IMR-90 (cell line): Measurements from ENCODE around the gene UBA1. TPM values are rescaled to one million over a fixed set of nuclear protein-coding genes. Genes with fewer than 3 reads are reported as not detected.

Experiments
- ATAC-seq: fragments of 200-7000 bp; cut with Tn5 transposase; 2 replicates; pipeline ENCODE4 v1.9.1; 2020; ENCODE audit warnings: low read depth, mild to moderate bottlenecking, moderate library complexity
- BruUV-seq: library from RNA; stranded (reverse); fragments of 400-500 nt; replicated peaks from 2 replicates; lab custom pipeline; 2021; lab: Mats Ljungman, UMichigan
- CTCF ChIA-PET: fragments of 300-600 bp; formaldehyde crosslinking; extraction: SDS; loops from one replicate; lab custom pipeline; 2021; ENCODE audit warnings: antibody characterized with exemption; lab: Yijun Ruan, JAX
- POLR2A ChIA-PET: fragments of 300-600 bp; sonication (Branson Sonifier 250); formaldehyde crosslinking; loops from one replicate; lab custom pipeline; 2022; ENCODE audit warnings: antibody characterized with exemption; ENCODE audit not compliant: unreplicated experiment; lab: Charles Lee
- DNase-seq: peaks from one replicate; pipeline ENCODE4 v3.0.0; 2013
- H2AFZ ChIP-seq: replicated peaks from 2 replicates; pipeline ENCODE3; 2013; ENCODE audit warnings: low read length, mild to moderate bottlenecking; ENCODE audit not compliant: poor library complexity
- H2AK5ac ChIP-seq: 2 replicates; pipeline ENCODE4 v1.6.1; 2013; ENCODE audit warnings: low read depth, low read length, inconsistent platforms
- H2AK9ac ChIP-seq: replicated peaks from 2 replicates; pipeline ENCODE3; 2013; ENCODE audit warnings: mild to moderate bottlenecking, low read depth, low read length, moderate library complexity; ENCODE audit not compliant: poor library complexity
- H2BK120ac ChIP-seq: 2 replicates; pipeline ENCODE4 v1.6.1; 2013; ENCODE audit warnings: low read depth, low read length, inconsistent platforms
- H2BK15ac ChIP-seq: 3 replicates; pipeline ENCODE4 v1.6.1; 2013; ENCODE audit warnings: low read depth, low read length, inconsistent platforms
- H2BK20ac ChIP-seq: 2 replicates; pipeline ENCODE4 v1.6.1; 2013; ENCODE audit warnings: low read depth, mild to moderate bottlenecking, inconsistent platforms, low read length, moderate library complexity
- H2BK5ac ChIP-seq: 2 replicates; pipeline ENCODE4 v1.6.1; 2013; ENCODE audit warnings: mild to moderate bottlenecking, low read depth, low read length, inconsistent platforms; ENCODE audit not compliant: poor library complexity, severe bottlenecking
- H3K14ac ChIP-seq: replicated peaks from 2 replicates; pipeline ENCODE4 v1.6.1; 2013; ENCODE audit warnings: low read depth, low read length, inconsistent platforms
- H3K18ac ChIP-seq: 2 replicates; pipeline ENCODE4 v1.6.1; 2013; ENCODE audit warnings: low read depth, low read length, control low read depth
- H3K23ac ChIP-seq: 2 replicates; pipeline ENCODE4 v1.6.1; 2013; ENCODE audit warnings: low read depth, low read length, inconsistent platforms
- H3K27ac ChIP-seq: 2 replicates; pipeline ENCODE4 v1.5.1; 2013; ENCODE audit warnings: mild to moderate bottlenecking, control low read depth, low read length; ENCODE audit not compliant: insufficient read depth
- H3K27me3 ChIP-seq: 2 replicates; pipeline ENCODE4 v1.6.1; 2013; ENCODE audit warnings: low read length; ENCODE audit not compliant: control insufficient read depth, insufficient read depth
- H3K36me3 ChIP-seq: 2 replicates; pipeline ENCODE4 v1.6.1; 2013; ENCODE audit warnings: low read length, mixed read lengths; ENCODE audit not compliant: control insufficient read depth, insufficient read depth
- H3K4ac ChIP-seq: 2 replicates; pipeline ENCODE4 v1.6.1; 2013; ENCODE audit warnings: low read depth, low read length, inconsistent platforms
- H3K4me1 ChIP-seq: 2 replicates; pipeline ENCODE4 v1.6.1; 2013; ENCODE audit warnings: low read length, mixed read lengths; ENCODE audit not compliant: control insufficient read depth, insufficient read depth
- H3K4me2 ChIP-seq: 2 replicates; pipeline ENCODE4 v1.6.1; 2013; ENCODE audit warnings: low read depth, mild to moderate bottlenecking, control low read depth, low read length, moderate library complexity
- H3K4me3 ChIP-seq: 2 replicates; pipeline ENCODE4 v1.5.1; 2013; ENCODE audit warnings: low read depth, mild to moderate bottlenecking, control low read depth, low read length, moderate library complexity; ENCODE audit not compliant: insufficient read depth
- H3K56ac ChIP-seq: 2 replicates; pipeline ENCODE4 v1.6.1; 2013; ENCODE audit warnings: low read length, inconsistent platforms; ENCODE audit not compliant: insufficient read depth; ENCODE audit errors: extremely low read depth
- H3K79me1 ChIP-seq, 2 experiments: 2 replicates each; pipeline ENCODE4 v1.6.1; 2013; ENCODE audit warnings: low read length in 2 of 2, inconsistent platforms in 1 of 2, low read depth in 1 of 2
- H3K9ac ChIP-seq: 2 replicates; pipeline ENCODE4 v1.6.1; 2013; ENCODE audit warnings: low read depth, low read length, control low read depth
- H3K9me1 ChIP-seq: 2 replicates; pipeline ENCODE4 v1.6.1; 2013; ENCODE audit warnings: low read length, inconsistent platforms; ENCODE audit not compliant: insufficient read depth
- H3K9me3 ChIP-seq: 2 replicates; pipeline ENCODE4 v1.6.1; 2013; ENCODE audit warnings: low read length; ENCODE audit not compliant: control insufficient read depth, insufficient read depth
- H4K20me1 ChIP-seq: 2 replicates; pipeline ENCODE4 v1.6.1; 2013; ENCODE audit warnings: low read length, inconsistent platforms; ENCODE audit not compliant: insufficient read depth
- H4K5ac ChIP-seq: 2 replicates; pipeline ENCODE4 v1.6.1; 2013; ENCODE audit warnings: mild to moderate bottlenecking, low read depth, low read length, control low read depth
- H4K8ac ChIP-seq, 2 experiments: 2 replicates each; pipeline ENCODE4 v1.6.1; 2013; ENCODE audit warnings: low read depth in 2 of 2, low read length in 2 of 2, control low read depth in 1 of 2, inconsistent platforms in 1 of 2
- H4K91ac ChIP-seq: 2 replicates; pipeline ENCODE4 v1.6.1; 2013; ENCODE audit warnings: low read depth, low read length, inconsistent platforms; ENCODE audit not compliant: insufficient read depth
- BHLHE40 ChIP-seq: fragments of 150-350 bp; IDR thresholded peaks from 2 replicates; pipeline ENCODE4 v1.6.1; 2016; ENCODE audit warnings: mild to moderate bottlenecking, low read depth, low read length
- CHD1 ChIP-seq: IDR thresholded peaks from 2 replicates; pipeline ENCODE4 v1.6.1; 2012; ENCODE audit warnings: low read depth, low read length, improper control_type of control experiment
- MAFK ChIP-seq: IDR thresholded peaks from 2 replicates; pipeline ENCODE4 v1.6.1; 2012; ENCODE audit warnings: low read depth, low read length, improper control_type of control experiment
- MAZ ChIP-seq: IDR thresholded peaks from 2 replicates; pipeline ENCODE4 v1.6.1; 2012; ENCODE audit warnings: low read depth, mild to moderate bottlenecking, low read length, improper control_type of control experiment, moderate library complexity, borderline replicate concordance
- MXI1 ChIP-seq: IDR thresholded peaks from 2 replicates; pipeline ENCODE4 v1.6.1; 2012; ENCODE audit warnings: low read depth, mild to moderate bottlenecking, low read length, moderate library complexity, borderline replicate concordance
- NFE2L2 ChIP-seq: fragments of 150-350 bp; IDR thresholded peaks from 2 replicates; pipeline ENCODE4 v1.6.1; 2016; ENCODE audit warnings: low read depth, mild to moderate bottlenecking, low read length
- WGBS, 2 experiments: methylation state at CpG; one replicate each; pipeline versions ENCODE4 v1.1.5 to v1.1.7; 2013; ENCODE audit warnings: missing lambda C conversion rate in 2 of 2; ENCODE audit not compliant: insufficient read length in 1 of 2; ENCODE audit errors: extremely low coverage in 2 of 2; 5-methylcytosine and 5-hydroxymethylcytosine counted together
- dilution Hi-C: fragments of 300-500 bp; cut with HindIII; formaldehyde crosslinking; loops from one replicate; pipeline ENCODE4 v1.14.3; 2018; ENCODE audit warnings: low sequenced_read_pairs; ENCODE audit not compliant: unreplicated experiment
- in situ Hi-C: fragments of 300-500 bp; cut with MboI; formaldehyde crosslinking; loops from 3 replicates; pipeline ENCODE4 v1.14.3; 2019; ENCODE audit warnings: low sequenced_read_pairs, inconsistent platforms, mixed read lengths
- intact Hi-C: fragments of 100-400 bp; cut with micrococcal nuclease; formaldehyde crosslinking; loops from 2 replicates; pipeline ENCODE4 v1.10.0; 2022
- polyA plus RNA-seq, 3 experiments: library from polyadenylated mRNA; depleted of rRNA; stranded (reverse); fragments of >200 nt; gene quantifications; 2 replicates each; pipeline ENCODE4 v1.2.3, GENCODE V29; 2012; ENCODE audit warnings: low replicate concordance in 1 of 3
- total RNA-seq: library from RNA; depleted of rRNA; stranded (reverse); fragments of >200 nt; gene quantifications from 2 replicates; pipeline ENCODE4 v1.2.3, GENCODE V29; 2012

The UBA1 gene
- total and polyA plus RNA-seq, 2 of the 4 experiments (the other 2 are of a cell fraction): 299 to 343 TPM

GRCh38 chrX:47182106-47182700 is 11.4 kb upstream of the UBA1 start:
- Histone ChIP-seq H3K4me3 (no peak overlapping the region), H2AFZ (no peak overlapping the region), H3K36me3 (peaks cover 32% of the 10 kb centered on the region), H3K56ac (no peak overlapping the region), H3K18ac (no peak overlapping the region), H3K27ac (no peak overlapping the region), H3K23ac (no peak overlapping the region), H4K91ac (no peak overlapping the region), H3K14ac (no peak overlapping the region), H3K9me3 (no peaks in the 10 kb centered on the region), H2BK15ac (no peak overlapping the region), H4K5ac (no peak overlapping the region), H3K27me3 (peaks cover 14% of the 10 kb centered on the region; the same call in 1 of the 2 replicates), H3K4me2 (no peak overlapping the region), H2BK5ac (no peak overlapping the region), H3K9me1 (no peaks in the 10 kb centered on the region), H2BK20ac (no peak overlapping the region), H3K79me1 (peaks cover 3% of the 10 kb centered on the region in 2 experiments; a peak in 1 of 4 replicates), H2AK5ac (no peak overlapping the region), H3K4me1 (no peaks in the 10 kb centered on the region), H3K9ac (no peak overlapping the region), H2AK9ac (no peak overlapping the region), H4K20me1 (no peaks in the 10 kb centered on the region; the same call in 1 of the 2 replicates), H4K8ac (no peak overlapping the region), H2BK120ac (no peak overlapping the region), H3K4ac (no peak overlapping the region)
- no TSS peak for BruUV-seq
- WGBS, 2 experiments: no CpG with 5 or more reads among the region's 9 CpGs
- no peak for DNase-seq
- TF ChIP-seq MAZ (no peak), BHLHE40 (no peak), MAFK (no peak), CHD1 (no peak), MXI1 (no peak), NFE2L2 (no peak)
- dilution Hi-C loops: no loop called here
- ChIA-PET POLR2A (no interaction called here), CTCF (no interaction called here)
- in situ Hi-C loops: no loop called here
- intact Hi-C loops: no loop called here
- ATAC-seq: no peak
